Occipital lobe (tissue), 2 donors: ENCODE measurements around the gene RUSC2. TPM values are rescaled to one million over a fixed set of nuclear protein-coding genes. Genes with fewer than 3 reads are reported as not detected.
"Not testable (repeated sequence)": the region's sequence is repeated elsewhere in the genome, so short reads cannot be mapped to it uniquely, and the experiment has no call there.

Experiments
- DNase-seq: peaks from one replicate; lab custom pipeline; 2025; lab: John Stamatoyannopoulos, UW
- total RNA-seq: library from RNA; depleted of rRNA; stranded (reverse); fragments of >200 nt; gene quantifications from one replicate; pipeline ENCODE4 v1.2.3, GENCODE V29; 2014

RUSC2 gene
- total RNA-seq: 51.2 TPM

DNA sequence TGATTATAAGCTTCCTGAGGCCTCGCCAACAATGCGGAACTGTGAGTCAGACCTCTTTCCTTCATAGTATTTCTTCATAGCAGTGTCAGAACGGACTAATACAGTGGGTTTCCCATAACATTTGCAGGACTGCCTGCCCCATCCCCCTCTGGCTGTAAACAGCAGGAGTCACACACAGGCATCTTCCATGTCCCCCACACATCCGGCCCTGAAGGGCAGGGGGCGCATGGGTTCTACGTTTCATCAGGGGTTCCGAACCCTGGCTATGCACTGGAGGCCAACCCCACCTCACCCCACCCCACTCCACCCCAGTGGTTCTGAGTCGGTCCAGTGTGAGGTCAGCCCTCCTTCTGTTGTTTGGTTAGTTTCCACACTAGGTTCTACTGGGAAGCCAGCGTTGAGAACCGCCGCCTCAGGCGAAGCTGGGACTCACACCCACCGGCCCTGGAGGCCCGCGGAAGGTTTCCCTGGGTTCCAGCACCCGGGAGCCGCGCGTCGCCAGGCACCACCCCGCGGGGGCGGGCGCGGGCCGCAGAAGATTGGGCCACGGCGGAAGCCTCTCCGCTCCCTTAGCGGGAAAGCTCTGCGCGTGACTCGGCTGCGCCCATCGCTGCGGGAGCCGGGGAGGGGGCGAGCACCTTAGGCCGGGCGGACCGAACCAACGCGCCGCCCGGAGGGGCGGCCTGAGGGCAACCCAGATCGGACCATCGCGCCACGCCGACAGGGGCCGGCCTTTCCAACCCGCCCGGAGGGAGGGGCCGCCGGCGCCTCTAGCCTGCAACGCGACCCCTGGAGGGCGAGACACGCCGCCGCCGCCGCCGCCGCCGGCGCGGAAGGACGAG is at the start of gene RUSC2:
Gene RUSC2, plus strand, starts transcription at position 799 of the 842 bp plus-strand sequence. CDS start 56,411 bp downstream, outside the sequence.
- peak; percentile 74 for DNase-seq

DNA sequence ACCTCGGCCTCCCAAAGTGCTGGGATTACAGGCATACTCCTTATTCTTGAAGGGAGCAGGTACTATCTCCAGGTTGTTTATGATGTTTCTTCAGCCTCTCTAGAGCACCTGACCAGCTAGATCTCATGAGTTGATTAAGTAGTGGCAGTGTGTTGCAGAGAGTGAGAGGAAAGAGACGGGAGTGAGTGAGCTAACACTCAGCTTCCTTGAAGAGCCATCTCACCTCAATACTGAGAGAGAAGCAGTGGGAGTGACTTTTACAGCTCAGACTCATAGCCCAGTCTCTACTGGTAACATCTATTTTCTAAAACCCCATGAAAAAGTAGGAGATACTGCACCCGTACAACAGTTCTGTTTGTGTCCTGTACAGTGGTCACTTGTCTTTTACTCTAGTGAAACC is 43.9 kb upstream of the RUSC2 start:
- no peak for DNase-seq

DNA sequence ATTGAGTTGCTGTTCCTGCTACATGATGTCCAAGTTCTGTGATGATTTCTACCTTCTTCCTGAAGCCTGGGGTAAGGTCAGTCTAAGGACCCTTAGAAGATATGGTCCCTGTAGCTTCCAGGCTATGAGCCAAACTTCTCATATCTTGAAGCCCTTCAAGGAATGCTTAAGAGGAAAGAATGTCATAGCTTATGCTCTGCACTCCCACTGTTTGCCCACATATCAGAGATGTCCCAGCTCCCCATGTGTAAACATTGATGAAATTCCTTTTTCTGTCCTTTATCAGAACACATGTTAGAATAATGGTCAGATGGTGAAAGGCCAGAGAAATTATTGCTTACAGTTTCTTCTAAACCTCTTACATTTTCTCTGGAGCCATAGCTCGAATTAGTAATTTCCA is 41.4 kb upstream of the RUSC2 start:
- DNase-seq: no peak

GRCh38 chr9:35452481-35452880 is 37.4 kb upstream of the RUSC2 start:
- no peak for DNase-seq

DNA sequence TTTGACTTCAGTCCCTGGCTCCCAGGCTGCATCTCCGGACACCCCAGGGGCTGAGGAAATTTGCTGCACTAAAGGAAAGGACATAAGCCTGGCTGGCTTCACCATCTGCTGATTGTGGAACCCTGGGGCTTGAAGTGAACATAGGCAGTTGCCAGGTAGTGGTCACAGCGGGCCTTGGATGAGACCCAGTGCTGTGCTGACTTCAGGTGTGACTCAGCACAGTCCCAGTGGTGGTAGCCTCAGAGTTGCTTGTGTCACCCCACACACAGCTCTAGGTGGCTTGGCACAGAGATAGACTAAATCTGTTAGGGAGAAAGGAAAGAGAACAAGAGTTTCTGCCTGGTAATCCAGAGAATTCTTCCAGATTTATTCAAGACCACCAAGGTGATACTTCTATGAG is 36.1 kb upstream of the RUSC2 start:
- DNase-seq: no peak

DNA sequence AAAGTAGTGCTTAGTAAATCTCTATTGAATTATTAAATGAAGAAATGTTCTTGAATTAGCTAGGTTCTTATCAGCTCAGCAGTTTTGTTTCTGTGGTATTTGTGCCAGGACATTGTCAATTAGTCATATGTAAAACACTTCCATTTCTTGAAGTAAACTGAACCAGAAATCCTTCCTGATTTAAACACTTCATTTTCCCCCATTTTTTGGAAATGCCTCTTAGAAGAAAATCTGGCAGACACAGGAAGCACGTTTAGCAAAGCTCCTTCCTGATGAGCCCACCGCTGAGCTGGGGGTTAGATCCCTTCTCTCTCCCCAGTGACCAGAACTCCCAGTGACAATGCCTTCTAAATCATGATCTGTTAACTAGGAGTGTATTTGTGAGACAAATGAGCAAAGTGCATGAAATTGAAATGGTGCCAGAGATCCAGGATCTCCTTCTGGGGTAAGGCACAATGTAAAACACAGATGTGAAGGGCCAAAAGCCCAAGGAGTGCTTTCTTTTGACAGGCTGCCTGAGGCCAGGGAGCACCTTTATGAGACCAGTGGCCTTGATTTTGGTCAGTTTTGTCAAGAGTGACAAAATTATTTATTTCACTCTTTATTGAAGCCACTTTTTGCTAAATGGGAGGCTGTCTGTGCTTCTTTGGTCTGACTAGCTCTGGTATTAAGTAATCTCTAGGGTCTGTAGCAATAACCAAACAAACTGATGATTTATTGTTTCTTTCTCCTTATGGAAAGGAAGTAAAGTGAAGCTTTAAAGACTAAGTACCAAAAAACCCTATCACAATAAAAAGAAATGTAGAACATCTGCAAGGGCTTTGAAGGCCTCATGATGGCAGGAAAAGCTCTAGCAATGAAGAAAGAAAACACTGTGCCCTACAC is 25.5 kb upstream of the RUSC2 start:
- no peak for DNase-seq

DNA sequence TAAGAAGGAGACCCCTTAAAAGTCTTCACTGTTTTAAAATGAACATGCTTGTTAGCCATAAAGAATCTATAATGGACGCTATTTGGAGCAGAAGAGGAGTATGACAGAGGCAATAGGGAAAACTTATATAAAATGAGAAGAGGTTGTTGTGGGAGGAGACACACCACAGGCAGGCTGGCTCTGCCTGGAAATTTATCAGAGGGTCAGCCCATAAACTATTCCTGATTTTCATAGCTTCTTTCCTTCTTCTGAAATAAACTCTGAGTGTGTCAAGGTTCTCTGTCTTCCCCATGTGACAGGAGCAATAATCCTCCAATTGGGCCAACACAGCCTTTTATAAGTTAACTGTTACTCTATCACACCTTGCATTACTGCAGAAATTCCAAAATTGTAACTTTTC is 19.6 kb upstream of the RUSC2 start:
- DNase-seq: no peak

DNA sequence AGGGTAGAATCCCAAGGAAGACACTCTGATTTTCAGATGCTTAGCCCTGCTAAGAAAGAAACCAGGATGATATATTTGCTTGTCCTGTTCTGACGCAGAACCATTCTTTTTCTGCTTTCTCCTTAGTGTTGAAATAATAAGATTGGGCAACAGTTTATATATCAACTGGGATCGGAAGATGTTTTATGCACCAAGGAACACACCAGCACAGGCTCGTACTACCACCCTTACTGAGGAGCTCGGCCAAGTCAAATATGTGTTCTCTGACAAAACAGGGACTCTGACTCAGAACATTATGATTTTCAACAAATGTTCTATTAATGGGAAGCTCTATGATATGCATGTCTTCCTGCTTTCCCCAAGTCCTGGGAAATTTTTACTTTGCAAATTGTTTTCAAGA is 19.0 kb upstream of the RUSC2 start:
- DNase-seq: no peak

GRCh38 chr9:35476596-35476995 is 13.3 kb upstream of the RUSC2 start:
- no peak for DNase-seq

DNA sequence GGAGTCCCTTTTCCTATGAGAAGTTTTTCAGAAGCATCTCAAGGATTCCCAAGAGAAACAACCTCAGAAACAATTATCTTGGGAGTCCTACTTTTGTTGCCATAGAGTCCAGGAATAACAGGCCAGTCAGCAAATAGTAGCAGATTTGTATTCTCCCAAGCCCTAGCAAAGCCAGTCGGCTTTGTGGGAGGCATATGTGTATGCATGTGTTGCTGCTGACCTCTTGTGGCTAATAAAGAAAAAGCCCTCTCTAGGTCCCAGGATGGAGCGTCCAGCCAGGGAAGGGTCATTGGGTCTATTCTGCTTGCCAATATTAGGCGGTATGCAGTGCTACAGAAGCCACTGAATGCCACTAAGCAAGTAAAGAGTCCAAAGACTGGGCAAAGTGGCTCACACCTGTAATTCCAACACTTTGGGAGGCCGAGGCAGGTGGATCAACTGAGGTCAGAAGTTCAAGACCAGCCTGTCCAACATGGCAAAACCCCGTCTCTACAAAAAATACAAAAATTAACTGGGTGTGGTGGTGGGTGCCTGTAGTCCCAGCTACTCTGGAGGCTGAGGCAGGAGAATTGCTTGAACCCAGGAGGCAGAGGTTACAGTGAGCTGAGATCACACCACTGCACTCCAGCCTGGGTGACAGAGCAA is 12.6 kb upstream of the RUSC2 start:
- not testable (repeated sequence) for DNase-seq

DNA sequence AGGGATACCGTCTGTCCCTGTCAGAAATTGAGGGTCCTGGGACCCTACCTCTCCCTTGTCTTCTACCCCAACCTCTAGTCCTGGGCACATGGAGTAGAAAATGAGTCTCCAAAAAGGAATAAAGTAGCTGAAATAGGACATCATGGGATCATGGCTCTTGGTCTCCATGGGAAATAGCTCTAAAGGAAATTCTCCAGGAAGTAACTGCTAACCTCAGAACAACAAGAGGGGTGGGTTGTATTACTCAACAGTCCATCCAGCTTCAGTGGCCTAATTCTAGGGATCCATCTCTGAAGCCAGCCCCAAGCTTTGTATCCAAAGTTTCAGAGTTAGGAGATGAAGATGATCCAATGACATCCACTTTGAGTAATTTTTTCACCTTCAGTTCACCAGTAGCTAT is 11.0 kb upstream of the RUSC2 start:
- DNase-seq: no peak

- DNase-seq: no peak
Measured at GRCh38 chr9:35481347-35481975, 8.4 kb upstream of the RUSC2 start.

- DNase-seq: no peak
Measured at GRCh38 chr9:35482071-35482470, 7.8 kb upstream of the RUSC2 start.

- no peak for DNase-seq
Measured at GRCh38 chr9:35484406-35484805, 5.5 kb upstream of the RUSC2 start.

DNA sequence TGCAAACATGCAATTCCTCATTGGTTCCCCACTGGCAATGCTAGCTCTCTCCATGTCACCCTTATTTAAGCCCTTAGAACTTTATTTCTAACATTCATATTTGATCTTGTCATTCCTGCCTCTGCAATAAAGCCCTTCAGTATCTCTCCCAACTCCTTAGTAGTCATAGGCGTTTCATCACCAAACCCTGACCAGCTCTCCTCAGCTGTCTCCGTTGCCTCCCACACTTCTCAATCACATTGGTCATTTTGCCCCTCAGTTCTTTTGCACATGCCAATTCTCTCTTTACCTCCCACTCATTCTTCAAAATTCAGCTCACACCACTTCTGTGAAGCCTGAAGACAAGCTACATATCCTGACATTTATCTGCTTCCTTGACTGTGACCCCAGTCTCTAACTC is 2.8 kb upstream of the RUSC2 start:
- DNase-seq: no peak

DNA sequence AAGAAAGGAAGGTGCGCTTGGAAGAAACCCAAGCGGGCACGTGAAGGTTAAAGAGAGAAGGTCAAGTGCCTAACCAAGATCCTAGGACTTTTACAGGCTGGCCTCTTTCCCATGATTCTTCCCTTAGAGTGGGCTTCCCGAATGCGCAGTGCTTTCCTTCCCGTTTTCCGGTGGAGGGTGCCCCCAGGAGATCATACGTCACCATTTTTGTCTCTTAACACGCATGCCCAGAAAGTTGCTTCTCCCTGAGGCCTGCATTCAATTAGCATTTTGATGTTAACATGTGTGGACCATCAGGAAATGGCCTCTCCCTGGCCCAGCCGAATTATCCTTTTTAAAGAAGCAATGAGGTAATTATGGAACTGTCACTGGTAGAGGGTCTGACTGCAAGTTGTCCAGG is 1.9 kb upstream of the RUSC2 start:
- DNase-seq: no peak

DNA sequence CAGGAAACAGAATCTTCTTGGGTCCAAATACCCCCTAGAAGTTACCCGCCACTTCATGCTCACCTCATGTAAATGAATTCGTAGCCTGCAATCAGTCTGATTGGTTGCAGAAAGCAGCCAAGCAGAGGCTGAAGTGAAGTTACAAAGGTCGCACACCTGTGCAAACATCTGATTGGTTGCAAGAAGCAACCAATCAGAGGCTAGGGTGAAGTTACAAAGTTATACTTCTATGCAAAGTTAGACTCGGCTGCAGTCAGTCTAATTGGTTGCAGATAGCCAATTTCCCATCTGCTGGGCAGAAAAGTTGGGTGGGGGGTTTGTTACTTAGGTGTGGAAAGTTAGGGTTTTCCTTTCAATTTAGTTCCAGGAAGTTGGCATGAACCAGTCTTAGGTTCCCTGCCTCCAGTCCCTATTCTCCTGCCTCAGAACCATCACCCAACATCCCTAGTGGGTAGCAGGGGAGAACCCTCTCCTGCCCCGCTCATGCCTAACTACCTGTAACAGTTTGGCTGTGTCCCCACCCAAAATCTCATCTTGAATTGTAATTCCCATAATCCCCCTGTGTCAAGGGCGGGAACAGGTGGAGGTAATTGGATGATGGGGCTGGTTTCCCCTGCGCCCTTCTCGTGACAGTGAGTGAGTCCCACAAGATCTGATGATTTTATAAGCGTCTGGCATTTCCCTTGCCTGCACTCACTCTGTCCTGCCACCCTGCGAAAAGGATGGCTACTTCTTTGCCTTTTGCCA is 1.2 kb upstream of the RUSC2 start:
- no peak for DNase-seq

DNA sequence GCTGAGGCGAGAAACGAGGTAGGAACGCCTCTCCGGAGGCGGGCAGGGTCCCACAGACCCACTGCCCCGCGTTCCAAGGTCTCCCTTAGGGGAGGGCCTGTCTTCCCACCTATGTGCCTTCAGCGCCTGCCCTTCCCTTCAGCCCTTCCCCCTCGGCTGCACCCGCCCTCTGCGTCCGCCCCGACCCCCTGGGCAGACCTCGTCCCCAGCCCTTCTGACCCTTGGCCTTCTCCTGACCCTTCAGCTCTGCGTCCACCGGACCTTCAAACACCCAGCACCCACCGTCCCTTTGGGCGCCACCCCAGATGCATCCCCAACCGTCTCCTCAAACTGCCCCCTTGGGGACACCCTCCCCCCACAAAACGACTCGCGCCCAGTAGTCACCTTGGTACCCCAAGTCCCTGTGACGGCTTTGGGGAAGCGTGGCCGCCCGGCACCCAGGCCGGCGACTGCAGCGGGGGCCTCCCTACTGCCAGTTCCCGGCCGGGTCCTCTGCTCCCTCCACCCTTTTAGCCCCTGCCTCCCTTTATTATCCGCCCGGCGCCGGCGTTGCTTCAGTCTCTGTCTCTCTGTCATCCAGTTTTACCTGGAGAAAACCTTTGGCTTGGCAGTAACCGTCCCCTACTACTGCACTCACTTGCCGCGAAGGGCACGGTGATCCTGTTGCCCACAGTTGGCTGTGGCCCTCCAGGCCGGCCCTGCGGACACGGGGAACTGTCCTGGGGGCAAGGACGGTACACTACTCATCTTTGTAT is 421 bp downstream of the RUSC2 start:
- no peak for DNase-seq

DNA sequence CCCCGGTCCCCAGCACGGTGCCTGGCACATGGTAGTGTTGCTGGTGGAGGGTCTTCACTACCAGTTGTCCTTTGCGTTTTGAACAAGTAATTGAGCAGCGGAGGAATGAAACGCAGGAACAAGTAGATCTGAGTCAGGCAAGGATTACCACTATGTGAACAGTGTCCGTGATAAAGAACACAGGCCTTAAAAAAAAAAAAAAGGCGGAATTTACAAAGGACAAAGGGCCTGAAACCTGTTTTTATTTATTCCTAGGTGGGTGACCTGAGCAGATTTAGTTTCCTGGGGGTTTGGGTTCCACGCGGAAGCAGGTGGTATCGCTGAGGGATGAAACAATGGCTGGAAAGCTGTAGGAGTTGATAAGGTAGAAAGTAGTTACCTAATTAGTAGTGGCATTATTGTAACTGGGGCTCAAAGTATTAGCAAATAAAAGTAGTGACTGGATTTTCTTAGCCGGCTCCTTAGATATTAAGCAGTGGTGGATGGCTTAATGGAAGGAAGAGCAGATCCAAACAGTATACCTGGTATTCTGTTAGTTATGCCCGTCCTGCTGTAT is 1.1 kb downstream of the RUSC2 start:
- no peak for DNase-seq

GRCh38 chr9:35493119-35493518 is 3.2 kb downstream of the RUSC2 start:
- DNase-seq: not testable (repeated sequence)
